Nucleus accumbens (tissue), 56 donors: ENCODE measurements around the gene PRR12.
A peak's percentile ranks its signal among the peaks of the same experiment; 100 is the strongest.

Experiments
- DNase-seq, 56 donors: peaks; one replicate each; lab custom pipeline; 2025; lab: John Stamatoyannopoulos, UW

Gene PRR12, protein sequence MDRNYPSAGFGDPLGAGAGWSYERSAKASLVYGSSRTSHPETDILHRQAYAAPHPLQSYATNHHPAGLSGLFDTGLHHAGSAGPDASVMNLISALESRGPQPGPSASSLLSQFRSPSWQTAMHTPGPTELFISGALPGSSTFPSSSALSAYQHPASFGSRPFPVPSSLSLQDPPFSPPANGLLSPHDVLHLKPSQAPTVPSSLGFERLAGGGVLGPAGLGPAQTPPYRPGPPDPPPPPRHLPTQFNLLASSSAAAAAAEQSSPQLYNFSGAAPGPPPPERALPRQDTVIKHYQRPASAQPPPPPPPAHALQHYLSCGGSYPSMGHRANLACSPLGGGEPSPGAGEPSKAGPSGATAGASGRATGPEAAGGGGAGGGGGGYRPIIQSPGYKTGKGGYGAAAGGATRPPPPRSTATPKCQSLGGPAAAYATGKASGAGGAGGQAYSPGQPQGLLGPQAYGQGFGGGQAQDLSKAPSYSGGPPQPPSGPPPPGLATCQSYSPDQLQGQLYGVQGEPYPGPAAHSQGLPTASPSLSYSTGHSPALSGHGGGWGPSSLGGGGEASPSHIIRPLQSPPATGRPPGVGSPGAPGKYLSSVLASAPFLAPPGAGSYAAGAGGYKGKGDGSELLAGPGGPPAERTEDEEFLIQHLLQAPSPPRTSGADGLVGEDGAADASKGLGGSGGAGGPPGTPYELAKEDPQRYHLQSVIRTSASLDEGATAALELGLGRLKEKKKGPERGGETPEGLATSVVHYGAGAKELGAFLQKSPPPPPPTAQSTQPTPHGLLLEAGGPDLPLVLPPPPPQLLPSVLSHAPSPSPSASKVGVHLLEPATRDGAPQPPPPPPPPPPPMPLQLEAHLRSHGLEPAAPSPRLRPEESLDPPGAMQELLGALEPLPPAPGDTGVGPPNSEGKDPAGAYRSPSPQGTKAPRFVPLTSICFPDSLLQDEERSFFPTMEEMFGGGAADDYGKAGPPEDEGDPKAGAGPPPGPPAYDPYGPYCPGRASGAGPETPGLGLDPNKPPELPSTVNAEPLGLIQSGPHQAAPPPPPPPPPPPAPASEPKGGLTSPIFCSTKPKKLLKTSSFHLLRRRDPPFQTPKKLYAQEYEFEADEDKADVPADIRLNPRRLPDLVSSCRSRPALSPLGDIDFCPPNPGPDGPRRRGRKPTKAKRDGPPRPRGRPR (N-terminal part only)

DNA sequence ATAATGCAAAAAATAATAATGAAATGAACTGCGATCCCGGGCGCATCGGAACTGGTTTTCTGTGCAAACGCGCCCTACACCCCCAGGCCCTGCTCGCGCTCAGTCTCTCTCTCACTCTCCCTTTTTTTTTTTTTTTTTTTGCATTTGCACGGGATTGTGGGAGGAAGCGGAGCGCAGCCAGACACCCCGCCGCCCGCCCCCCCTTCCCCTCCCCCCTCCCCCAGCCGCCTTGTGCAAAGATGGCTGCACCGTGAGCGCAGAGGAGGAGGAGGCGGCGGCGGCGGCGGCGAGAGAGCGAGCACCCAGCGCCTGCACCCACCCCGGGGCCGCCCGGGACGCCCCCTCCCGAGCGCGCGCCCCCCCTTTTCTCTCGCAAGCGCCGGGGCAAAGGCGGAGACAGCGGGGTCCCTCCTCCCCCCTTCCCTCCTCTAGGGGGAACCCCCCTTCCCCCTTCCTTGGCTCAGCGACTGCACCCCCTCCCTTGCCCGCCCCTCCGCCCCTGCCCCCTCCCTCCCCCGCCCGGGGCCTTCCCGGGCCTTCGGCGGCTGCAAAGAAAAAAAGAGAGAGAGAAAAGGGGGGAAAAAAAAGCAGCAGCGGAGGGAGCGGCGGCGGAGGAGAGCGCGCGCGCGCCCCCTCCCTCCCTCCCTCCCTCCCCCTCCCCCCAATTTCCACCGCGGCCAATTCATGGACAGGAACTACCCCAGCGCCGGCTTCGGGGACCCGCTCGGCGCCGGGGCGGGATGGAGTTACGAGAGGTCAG lies at the start of gene PRR12:
Gene PRR12, plus strand, starts transcription at position 212 of the 760 bp plus-strand sequence. Its CDS starts 473 bp downstream, at position 685.
- peak in 53 of 56 donors; percentile 22 to 93 (median 76) for DNase-seq

DNA sequence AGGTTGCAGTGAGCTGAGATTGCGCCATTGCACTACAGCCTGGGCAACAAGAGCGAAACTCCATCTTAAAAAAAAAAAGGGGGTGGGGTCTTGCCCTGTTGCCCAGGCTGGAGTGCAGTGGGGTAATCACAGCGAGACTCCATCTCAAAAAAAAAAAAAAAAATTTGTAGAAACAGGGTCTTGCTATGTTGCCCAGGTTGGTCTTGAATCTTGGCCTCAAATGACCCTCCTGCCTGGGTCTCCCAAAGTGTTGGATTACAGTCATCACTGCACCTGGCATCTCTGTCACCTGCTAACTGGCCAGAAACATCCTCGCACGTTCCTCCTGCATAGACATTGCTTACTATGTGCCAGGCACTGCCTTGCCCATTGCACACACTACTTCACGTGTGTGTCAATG lies 49.1 kb upstream of the PRR12 start:
- no peak for DNase-seq

DNA sequence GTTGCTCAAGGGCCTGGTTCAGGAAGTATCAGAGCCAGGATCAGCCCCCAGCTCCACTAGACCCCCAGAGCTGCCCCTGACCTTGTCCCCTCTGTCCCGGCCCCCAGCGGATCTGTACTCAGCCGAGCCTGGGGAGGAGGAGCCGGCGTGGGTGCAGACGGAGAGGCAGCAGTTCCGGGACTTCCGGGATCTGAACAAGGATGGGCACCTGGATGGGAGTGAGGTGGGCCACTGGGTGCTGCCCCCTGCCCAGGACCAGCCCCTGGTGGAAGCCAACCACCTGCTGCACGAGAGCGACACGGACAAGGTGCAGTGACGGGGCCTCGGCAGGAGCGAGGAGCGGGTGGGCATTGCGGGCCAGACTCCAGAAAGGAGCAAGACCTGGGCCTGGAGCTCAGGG lies 48.5 kb upstream of the PRR12 start:
- no peak for DNase-seq

DNA sequence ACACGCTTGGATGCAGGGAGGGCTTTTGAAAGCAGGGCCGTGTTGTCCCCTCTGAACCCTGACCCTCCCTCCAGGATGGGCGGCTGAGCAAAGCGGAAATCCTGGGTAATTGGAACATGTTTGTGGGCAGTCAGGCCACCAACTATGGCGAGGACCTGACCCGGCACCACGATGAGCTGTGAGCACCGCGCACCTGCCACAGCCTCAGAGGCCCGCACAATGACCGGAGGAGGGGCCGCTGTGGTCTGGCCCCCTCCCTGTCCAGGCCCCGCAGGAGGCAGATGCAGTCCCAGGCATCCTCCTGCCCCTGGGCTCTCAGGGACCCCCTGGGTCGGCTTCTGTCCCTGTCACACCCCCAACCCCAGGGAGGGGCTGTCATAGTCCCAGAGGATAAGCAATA lies 48.0 kb upstream of the PRR12 start:
- DNase-seq = no peak

DNA sequence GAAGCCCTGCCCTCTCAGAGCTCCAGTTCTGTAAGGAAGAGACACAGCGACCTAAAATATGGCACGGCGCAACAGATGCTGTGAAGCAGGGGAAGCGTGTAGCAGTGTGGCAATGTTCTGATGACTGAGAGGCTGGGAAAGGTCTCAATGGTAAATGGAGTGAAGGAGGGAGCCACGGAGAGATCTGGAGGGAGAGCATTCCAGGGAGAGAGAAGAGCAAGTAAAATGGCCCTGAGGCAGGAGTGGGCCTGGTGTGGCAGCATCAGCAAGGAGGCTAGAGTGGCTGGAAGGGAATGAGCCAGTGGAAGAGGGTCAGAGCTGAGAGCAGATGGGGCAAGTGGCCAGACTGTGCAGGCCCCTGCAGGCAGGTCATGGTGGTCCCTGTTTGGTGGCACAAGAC lies 46.8 kb upstream of the PRR12 start:
- DNase-seq = no peak

DNA sequence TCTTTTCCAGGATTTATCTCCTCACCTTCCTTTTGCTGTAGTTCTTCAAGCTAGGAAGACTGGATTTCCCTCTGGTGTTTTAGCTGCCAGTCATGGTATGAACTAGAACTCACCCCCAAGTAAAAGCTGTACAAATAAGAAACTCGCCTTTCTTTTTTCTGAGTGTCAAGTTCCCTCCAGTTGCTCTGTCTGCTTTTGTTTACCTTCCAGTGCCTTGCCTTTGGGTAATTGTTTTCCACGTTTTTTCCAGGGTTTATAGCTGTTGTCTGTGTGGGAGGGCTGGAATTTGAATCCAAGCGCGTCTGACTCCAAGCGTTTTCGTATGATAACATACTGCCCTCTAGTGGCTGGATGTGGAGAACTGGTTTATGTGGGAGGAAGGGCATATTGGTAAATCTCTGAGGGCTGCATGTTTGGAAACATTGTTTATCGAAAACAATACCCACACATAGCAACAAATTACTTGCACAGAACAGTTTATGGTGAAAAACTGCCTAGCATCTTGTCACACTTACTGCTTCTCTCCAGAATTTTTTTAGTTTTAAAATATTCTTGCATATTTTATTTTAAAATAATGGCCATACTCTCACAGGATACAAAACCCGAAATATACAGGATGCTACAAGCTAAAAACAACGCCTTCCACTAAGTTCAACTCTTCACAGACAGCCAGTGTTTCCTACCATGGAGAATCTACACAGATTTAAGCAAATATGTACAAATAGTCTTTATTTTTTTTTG lies 44.0 kb upstream of the PRR12 start:
- peak in 43 of 56 donors; percentile 3 to 84 (median 40) for DNase-seq

DNA sequence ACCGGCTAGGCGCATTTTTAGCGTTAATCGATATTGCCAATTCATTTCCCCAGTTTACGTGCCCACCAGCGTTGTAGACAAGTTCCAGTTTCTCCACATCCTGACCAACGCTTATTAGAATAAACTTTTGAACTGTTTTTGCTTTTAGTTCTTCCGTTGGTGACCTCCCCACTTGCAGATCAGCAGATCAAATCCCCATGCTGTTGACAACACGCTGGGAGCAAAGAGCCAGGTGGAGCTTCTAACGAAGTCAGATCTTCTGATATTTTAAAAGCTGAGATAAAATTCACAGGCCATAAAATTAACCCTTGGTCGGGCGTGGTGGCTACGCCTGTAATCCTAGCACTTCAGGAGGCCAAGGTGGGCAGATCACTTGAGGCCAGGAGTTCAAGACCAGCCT lies 41.9 kb upstream of the PRR12 start:
- DNase-seq = no peak

DNA sequence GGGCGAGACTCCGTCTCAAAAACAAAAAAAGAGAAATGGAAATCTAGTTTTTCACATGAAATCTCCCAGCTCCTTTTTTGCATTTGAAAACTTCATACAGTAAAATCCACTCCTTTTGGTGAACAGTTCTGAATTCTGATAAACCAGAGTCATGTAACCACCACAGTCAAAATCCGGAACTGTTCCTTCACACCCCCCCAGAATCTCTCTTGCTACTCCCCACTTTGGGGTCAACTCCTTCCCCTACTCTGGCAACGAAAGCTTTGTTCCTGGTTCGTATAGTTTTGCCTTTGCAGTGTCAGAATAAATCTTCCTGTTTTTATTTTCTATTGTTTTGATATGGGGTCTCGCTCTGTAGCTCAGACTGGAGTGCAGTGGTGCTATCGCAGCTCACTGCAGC lies 39.5 kb upstream of the PRR12 start:
- peak in 1 of 56 donors; percentile 11 for DNase-seq

DNA sequence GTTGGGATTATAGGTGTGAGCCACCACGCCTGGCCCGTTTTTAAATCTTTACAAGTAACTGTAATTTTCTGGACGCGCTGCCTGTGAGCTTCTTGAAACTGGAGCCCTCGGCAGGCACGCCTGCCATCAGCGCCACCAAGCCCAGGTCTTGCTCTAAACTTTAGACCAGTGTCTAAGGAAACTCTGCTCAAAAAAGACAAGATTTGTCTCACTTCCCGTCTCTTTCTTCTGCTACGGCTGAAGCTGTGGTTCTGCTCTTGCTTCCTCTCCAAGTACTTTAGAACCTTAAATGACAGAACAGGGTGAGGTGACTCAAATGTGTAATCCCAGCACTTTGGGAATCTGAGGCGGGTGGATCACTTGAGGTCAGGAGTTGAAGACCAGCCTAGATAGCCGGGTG lies 38.2 kb upstream of the PRR12 start:
- DNase-seq = no peak

DNA sequence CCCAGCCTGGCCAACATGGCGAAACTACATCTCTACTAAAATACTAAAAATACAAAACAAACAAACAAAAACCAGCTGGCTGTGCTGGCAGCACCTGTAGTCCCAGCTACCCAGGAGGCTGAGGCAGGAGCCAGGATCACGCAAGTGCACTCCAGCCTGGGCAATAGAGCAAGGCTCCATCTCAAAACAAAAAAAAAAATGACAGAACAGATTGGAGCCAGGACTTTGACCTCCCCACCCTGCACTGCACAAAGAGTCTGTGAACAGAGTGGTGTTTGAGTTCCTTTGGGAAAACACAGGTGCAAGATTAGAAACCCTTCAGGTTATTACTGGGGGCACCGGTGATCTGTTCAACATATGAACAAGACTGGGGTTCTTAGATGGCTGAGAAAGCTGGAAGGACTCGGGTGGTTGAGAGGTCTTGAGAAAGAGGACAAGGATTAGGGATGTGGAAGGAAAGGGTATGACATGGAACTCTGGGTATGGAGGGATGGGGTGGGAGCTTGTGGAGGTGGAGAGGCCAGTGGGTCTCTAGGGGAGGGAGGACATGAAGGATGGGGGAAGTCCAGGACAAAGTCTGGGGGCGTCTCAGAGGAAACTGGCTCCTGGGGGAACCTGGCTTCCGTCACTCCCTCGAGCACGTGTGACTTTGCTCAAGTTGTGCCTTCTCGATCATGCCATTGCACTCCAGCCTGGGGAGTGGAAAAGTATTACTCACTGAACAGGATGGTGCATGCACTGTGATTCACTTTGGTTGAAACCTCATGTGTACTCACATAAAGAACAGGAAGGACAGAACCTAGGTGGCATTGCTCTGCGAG lies 37.3 kb upstream of the PRR12 start:
- DNase-seq = no peak

DNA sequence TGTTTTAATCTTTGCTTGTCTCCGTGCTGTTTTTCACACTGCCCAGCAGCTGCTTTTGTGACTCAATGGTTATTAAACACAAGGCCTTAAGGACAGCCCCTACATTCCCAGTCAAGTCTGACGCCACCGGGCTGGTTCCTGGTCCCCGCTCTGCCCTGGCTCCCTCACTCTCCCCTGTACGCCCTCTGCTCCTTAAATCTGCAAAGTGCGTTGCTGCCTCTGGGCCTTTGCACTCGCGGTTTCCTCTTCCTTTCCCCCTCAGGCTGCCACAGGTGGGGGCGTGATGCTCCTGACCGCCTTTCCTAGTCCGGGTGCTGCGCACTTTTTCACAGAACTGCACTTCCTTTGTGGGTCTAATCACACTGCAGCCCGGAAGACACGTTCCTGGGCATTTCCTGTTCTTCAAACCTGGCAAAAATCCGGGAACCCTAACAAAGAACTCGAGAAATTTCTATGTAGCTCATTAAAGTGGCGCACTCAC lies 36.2 kb upstream of the PRR12 start:
- DNase-seq = no peak

DNA sequence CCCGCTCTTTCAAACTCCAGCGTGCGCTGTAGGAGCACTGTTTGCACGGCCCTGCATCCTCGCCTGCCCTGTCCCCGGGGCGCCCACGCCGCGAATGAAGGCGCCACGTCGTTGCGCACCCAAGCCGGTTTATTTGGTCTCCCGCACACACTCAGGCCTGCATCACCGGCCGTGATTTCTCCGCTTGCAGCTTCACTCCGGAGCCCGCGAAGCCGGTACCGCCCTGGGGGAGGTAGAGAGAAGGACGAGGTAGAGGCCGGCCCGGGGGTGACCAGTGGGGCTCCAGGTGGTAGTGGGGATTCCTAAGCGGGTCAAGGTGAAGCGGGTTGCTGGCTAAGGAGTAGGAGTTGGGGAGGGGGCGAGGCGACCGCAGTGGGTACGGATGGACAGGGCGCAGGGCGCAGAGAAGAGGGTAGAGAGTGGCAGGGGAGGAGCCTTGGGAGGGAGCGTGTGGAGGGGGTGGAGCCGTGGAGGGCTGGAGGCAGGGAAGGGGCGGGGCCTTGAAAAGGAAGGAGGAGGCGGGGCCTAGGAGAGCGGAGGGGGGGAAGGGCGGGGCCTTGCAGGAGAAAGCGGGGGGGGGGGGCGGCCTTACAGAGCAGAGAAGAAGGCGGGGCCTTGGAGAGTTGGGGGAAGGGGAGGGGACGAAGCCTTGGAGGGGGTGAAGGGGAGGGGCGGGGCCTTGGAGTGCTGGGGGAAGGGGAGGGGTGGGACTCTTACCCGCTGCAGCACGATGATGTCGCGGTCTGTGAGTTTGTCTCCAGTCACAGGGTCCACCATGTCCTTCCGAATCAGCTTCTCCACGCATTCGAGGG lies 35.2 kb upstream of the PRR12 start:
- peak in 11 of 56 donors; percentile 6 to 55 (median 20) for DNase-seq

DNA sequence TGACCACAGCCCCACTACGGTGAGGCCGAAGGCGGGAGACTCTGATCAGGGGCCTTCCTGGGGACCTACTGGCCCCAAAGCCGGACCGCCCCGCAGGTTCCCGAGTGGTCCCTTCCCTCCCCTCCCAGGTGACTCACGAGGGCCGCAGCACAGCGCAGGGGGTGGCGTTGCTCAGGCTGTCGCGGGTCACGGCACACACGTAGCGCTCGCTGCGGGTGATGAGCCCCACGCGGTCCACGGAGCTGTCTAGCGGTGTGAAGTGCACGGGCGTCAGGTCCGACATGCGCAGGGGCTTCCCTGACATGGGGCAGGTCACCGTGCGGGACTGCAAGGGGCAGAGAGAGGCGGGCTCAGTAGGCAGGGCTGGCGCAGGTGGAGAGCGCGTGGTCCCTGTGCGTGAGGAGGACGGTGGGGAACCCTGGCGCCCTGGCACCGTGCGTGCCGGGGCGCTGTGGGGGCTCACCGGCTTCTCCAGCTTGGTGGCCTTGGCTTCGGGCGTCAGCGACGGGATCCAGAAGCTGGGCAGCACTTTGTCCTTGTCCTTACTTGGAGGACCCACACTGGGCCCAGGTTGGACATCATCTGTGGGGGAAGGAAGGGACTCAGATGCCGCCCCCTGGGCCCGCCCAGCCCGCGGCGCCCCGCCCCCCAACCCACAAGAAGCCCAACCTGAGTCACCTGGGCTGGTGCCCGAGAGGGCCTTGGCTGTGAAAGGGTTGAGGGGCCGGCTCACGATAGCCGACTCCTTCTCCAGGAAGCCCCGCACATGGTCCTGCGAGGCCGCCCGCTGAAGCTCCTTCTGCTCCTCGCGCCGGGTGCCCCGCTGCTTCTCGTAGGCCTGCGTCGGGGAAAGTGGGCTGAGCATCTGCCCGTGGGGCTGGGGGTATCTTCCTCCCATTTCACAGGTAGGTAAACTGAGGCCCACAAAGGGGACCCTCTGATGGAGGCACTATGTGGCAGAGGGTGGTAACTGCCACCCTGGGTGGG lies 34.3 kb upstream of the PRR12 start:
- DNase-seq = no peak

DNA sequence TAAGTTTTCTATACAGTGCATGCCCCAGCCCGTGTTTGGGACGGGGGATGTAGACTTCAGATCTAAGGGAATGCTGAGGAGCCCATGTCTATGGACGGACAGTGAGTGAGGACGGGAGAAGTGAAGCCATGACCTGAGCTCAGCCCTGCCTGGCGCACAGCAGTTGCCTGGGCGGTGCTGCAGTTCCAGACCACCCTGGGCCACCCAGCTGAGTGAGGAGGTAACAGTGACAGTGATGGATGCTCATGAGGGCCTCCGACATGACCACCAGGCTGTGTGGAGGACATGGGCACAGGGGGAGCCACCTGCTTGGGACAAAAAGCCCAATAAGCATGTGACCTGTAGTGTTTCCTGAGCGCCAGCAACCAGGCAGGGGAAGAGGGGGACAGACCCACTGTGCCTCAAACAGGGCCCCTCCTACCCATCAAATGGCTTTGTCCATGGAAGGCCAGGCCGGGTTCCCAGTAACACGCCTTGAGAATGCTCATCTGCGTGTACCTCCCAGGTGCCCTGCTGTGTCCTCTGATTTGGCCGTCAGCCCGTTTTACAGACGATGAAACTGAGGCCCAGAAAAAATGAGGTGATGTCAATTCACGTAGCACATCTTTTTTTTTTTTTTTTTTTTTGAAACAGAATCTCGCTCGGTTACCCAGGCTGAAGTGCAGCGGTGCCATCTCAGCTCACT lies 33.2 kb upstream of the PRR12 start:
- DNase-seq = no peak

DNA sequence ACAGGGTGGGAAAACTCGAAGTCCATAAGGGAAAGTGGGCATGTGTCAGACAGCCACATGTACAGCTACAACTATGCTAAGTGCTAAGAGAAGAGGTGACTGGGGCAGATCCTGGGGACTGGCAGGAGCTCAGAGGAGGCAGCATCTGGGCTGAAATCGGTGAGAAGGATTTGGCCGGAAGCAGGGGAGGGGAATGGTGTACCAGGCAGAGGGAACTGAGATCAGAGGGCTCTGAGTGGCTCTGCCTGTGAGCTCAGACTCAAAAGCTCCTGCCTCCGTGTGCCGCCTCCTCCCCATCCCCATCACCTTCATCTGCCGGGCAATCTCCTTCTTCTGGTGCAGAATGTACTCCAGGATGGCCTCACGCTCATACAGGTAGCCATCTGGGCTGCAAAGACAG lies 32.4 kb upstream of the PRR12 start:
- no peak for DNase-seq

DNA sequence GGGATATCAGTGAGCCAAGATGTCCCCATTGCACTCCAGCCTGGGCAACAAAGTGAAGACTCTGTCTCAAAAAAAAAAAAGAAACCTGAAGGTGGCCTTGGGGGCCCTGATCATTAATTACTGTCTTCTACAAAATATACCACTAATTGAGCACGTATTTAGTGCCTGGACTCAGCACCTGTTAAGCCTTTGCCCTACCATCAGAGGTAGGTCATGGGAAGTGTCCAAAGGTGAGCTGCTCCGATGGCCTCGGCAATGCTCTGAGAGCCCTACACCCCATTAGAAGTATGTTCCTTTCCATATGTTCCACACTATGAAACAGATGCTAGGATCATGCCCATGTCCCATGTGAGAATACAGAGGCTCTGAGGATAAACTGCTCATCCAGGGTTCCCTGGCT lies 31.5 kb upstream of the PRR12 start:
- no peak for DNase-seq
